ENCODE results near the gene IRAK2. TPM values are rescaled to one million over a fixed set of nuclear protein-coding genes. Genes with fewer than 3 reads are reported as not detected.

The IRAK2 gene
- total and polyA plus RNA-seq, 2 of the 8 experiments (the other 6 are each of a cell fraction or from before 2014, with no cell fraction given) = 1.5 TPM

- H2AK5ac ChIP-seq (ENCODE audit: low read depth, low read length) = no peak overlapping the region
- H3K79me2 ChIP-seq (ENCODE audit: control insufficient read depth in 1 of 2, insufficient read depth in 2 of 2, low read length in 2 of 2) = peaks cover 0 to 63% of the 10 kb centered on the region in 2 experiments; a peak in 2 of 4 replicates
- H2BK5ac ChIP-seq (ENCODE audit: low read depth, low read length) = no peak overlapping the region
- no peak overlapping the region for H3K18ac ChIP-seq (ENCODE audit: extremely low read depth, low read length)
- no peak overlapping the region for H3K27ac ChIP-seq (ENCODE audit: low read depth, low read length)
- no peak overlapping the region for H4K8ac ChIP-seq (ENCODE audit: extremely low read depth, insufficient read depth, low read length)
- FAIRE-seq (no peak), DNase-seq (ENCODE audit: low read depth in 1 of 2, low spot score in 2 of 2) (no peak)
- H2BK15ac ChIP-seq (ENCODE audit: low read length) = no peak overlapping the region
- H3K4me1 ChIP-seq (replicated peaks in 1 of 4; ENCODE audit: control insufficient read depth in 3 of 4, insufficient read depth in 4 of 4, low read length in 3 of 4) = no peaks in the 10 kb centered on the region
- H3K4me3 ChIP-seq (ENCODE audit: extremely low read depth in 1 of 4, insufficient read depth in 2 of 4, low read depth in 3 of 4, low read length in 4 of 4) = no peak overlapping the region
- H3K4ac ChIP-seq (replicated peaks; ENCODE audit: insufficient read length, low read depth, low read length) = no peak overlapping the region
- peaks cover 6% of the 10 kb centered on the region for H3K79me1 ChIP-seq (ENCODE audit: low read depth, low read length)
- TF ChIP-seq NRF1 (IDR thresholded peaks at IDR 0.05; ENCODE audit: low read depth, low read length) = no peak
- H3K56ac ChIP-seq (replicated peaks; ENCODE audit: insufficient read length, low read depth, low read length) = no peak overlapping the region
- H3K14ac ChIP-seq (ENCODE audit: insufficient read length) = no peak overlapping the region
- no peaks in the 10 kb centered on the region for H3K9me3 ChIP-seq (ENCODE audit: insufficient read depth in 2 of 2, low read depth in 1 of 2, low read length in 1 of 2)
- peaks cover 9 to 16% (median 12%) of the 10 kb centered on the region in 4 experiments; a peak in 6 of 8 replicates for H3K36me3 ChIP-seq (ENCODE audit: control insufficient read depth in 2 of 4, insufficient read depth in 4 of 4, low read length in 3 of 4)
- CTCF ChIA-PET (ENCODE audit: partially characterized antibody) = interaction anchor here (0.7 to 2.1 kb wide), 3 partner anchors 16 to 771 kb away, joined by 3 to 9 read pairs (median 6); no protein-coding TSS in a partner anchor
- H3K9ac ChIP-seq (replicated peaks in 1 of 4; ENCODE audit: extremely low read depth in 1 of 4, low read depth in 3 of 4, low read length in 3 of 4) = no peak overlapping the region
- H3K23me2 ChIP-seq (ENCODE audit: low read depth, low read length) = no peaks in the 10 kb centered on the region
- H4K5ac ChIP-seq (ENCODE audit: insufficient read length, low read depth, low read length) = no peak overlapping the region
- no peak overlapping the region for H3K23ac ChIP-seq (ENCODE audit: insufficient read length)
- H2AFZ ChIP-seq (ENCODE audit: low read length) = no peak overlapping the region
- H2BK120ac ChIP-seq (replicated peaks; ENCODE audit: low read depth, low read length) = no peak overlapping the region
- no peaks in the 10 kb centered on the region for H3K27me3 ChIP-seq (replicated peaks in 1 of 4; ENCODE audit: control insufficient read depth in 3 of 4, extremely low read depth in 1 of 4, insufficient read depth in 3 of 4, low read length in 3 of 4)
- POLR2A ChIA-PET (ENCODE audit: partially characterized antibody) = interaction anchor here (1.0 to 1.9 kb wide), 2 partner anchors 11 to 14 kb away, joined by 3 to 4 read pairs; no protein-coding TSS in a partner anchor
- WGBS, 2 experiments (ENCODE audit: extremely low coverage in 1 of 2, insufficient coverage in 1 of 2, insufficient read length in 1 of 2, insufficient replicate concordance in 2 of 2, low coverage in 1 of 2, low lambda C conversion rate in 2 of 2, missing lambda C conversion rate in 1 of 2) = 93% methylated on average over 5 of the region's 5 CpGs; no CpG with 5 or more reads in 1 of the 2 experiments
- peaks cover 4 to 7% of the 10 kb centered on the region in 2 experiments for H4K20me1 ChIP-seq (replicated peaks in 1 of 2; ENCODE audit: control insufficient read depth in 1 of 2, insufficient read depth in 2 of 2, low read length in 2 of 2)
- H4K91ac ChIP-seq (replicated peaks; ENCODE audit: insufficient read length, low read length) = no peak overlapping the region
- no peak overlapping the region for H2BK12ac ChIP-seq (ENCODE audit: low read depth, low read length)
- no peak overlapping the region for H2BK20ac ChIP-seq (ENCODE audit: low read length)
- no peak overlapping the region for H3K4me2 ChIP-seq (ENCODE audit: insufficient read depth in 1 of 2, low read depth in 2 of 2, low read length in 2 of 2)
These were observed 104.7 kb downstream of the IRAK2 start for GRCh38 chr3:10269443-10269842.

Measured in H1 (cell line).